ENCODE data around the gene CACNB2. TPM values are rescaled to one million over a fixed set of nuclear protein-coding genes. Genes with fewer than 3 reads are reported as not detected.

The CACNB2 gene
- total RNA-seq, 1 experiment from 2014 or later = 0.07 TPM

DNA sequence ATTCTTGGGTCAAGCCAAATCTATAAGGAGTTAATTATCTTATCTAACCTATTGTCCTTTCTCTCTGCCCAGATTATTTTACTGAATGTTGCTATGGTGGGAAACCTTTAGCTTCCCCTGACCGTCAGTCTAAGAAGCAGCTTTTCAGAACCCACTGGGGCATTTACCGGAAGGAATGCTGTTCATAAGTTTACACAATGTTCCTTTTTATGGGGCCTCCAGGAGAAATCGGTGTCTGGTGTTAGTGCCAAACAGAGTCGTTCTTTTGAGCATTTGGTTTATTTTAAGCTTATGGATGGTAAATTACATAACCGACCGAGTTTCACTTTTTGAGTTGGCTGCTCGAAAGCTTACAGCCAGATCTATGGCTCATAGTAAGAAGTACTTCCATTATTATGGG is 111.9 kb downstream of the CACNB2 start:
- Histone ChIP-seq H3K4me3 (ENCODE audit: low read length) (no peak overlapping the region), H3K4me2 (ENCODE audit: low read length) (no peak overlapping the region), H3K27me3 (ENCODE audit: low read length) (0 out of 2 replicates have a peak, but pooled peaks cover 14% of the 10 kb centered on the region), H2AFZ (ENCODE audit: low read length) (no peak overlapping the region), H4K20me1 (ENCODE audit: low read length) (no peaks in the 10 kb centered on the region), H3K79me2 (ENCODE audit: low read length) (no peaks in the 10 kb centered on the region), H3K36me3 (ENCODE audit: low read depth, low read length) (no peaks in the 10 kb centered on the region), H3K9ac (ENCODE audit: low read length) (no peak overlapping the region), H3F3A (ENCODE audit: low read length, unreplicated experiment) (no peaks in the 10 kb centered on the region), H3K4me1 (ENCODE audit: insufficient read depth, low read length) (no peaks in the 10 kb centered on the region), H3K27ac (ENCODE audit: low read length) (no peak overlapping the region), H3K9me2 (replicated peaks; ENCODE audit: low read length) (no peaks in the 10 kb centered on the region), H3K9me3 (ENCODE audit: low read length) (no peaks in the 10 kb centered on the region)
- TF ChIP-seq EZH2phosphoT487 (IDR thresholded peaks at IDR 0.05; ENCODE audit: borderline replicate concordance, low read length) (no peak), EZH2 (IDR thresholded peaks at IDR 0.05; ENCODE audit: low read length, unreplicated experiment) (no peak), CTCF (conservative IDR thresholded peaks at IDR 0.05; ENCODE audit: low read depth, low read length) (no peak)
- no TSS peak for BruUV-seq (replicated peaks)
- ATAC-seq (no peak), DNase-seq (no peak)
- POLR2A ChIA-PET (ENCODE audit: unreplicated experiment) = no interaction called here
- intact Hi-C loops (cut with micrococcal nuclease) = no loop called here
- CTCF ChIA-PET = no interaction called here

DNA sequence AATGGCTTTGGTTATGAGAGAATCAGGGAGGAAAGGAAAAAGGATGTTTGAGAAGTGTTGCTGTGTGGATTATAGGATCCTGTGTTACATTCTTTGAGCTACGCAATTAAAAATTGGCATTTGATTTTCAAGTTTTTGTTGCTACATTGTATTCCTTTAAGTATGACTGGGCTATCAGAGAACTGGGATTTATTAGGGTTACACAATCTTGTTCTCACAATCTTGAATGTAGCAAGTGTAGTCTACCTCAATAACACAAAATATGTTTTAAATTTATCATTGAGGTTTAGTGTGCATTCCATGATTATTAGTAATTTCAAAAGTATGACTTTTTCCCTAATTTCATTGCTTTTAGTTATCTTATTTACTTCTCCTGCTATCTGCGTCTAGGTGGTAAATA is 113.9 kb downstream of the CACNB2 start:
- no peaks in the 10 kb centered on the region for H3K4me1 ChIP-seq (ENCODE audit: insufficient read depth, low read length)
- no peaks in the 10 kb centered on the region for H3K79me2 ChIP-seq (ENCODE audit: low read length)
- ChIA-PET CTCF (no interaction called here), POLR2A (ENCODE audit: unreplicated experiment) (no interaction called here)
- BruUV-seq (replicated peaks) = no TSS peak
- no peak overlapping the region for H2AFZ ChIP-seq (ENCODE audit: low read length)
- ATAC-seq (no peak), DNase-seq (no peak)
- intact Hi-C loops (cut with micrococcal nuclease) = no loop called here
- no peak overlapping the region for H3K4me2 ChIP-seq (ENCODE audit: low read length)
- no peaks in the 10 kb centered on the region for H3K9me2 ChIP-seq (replicated peaks; ENCODE audit: low read length)
- H3K4me3 ChIP-seq (ENCODE audit: low read length) = no peak overlapping the region
- no peaks in the 10 kb centered on the region for H3K36me3 ChIP-seq (ENCODE audit: low read depth, low read length)
- no peak overlapping the region for H3K9ac ChIP-seq (ENCODE audit: low read length)
- 0 out of 2 replicates have a peak, but pooled peaks cover 9% of the 10 kb centered on the region for H3K27me3 ChIP-seq (ENCODE audit: low read length)
- H4K20me1 ChIP-seq (ENCODE audit: low read length) = no peaks in the 10 kb centered on the region
- no peaks in the 10 kb centered on the region for H3K9me3 ChIP-seq (ENCODE audit: low read length)
- no peak overlapping the region for H3K27ac ChIP-seq (ENCODE audit: low read length)
- TF ChIP-seq CTCF (conservative IDR thresholded peaks at IDR 0.05; ENCODE audit: low read depth, low read length) (no peak), EZH2phosphoT487 (IDR thresholded peaks at IDR 0.05; ENCODE audit: borderline replicate concordance, low read length) (no peak), EZH2 (IDR thresholded peaks at IDR 0.05; ENCODE audit: low read length, unreplicated experiment) (no peak)
- H3F3A ChIP-seq (ENCODE audit: low read length, unreplicated experiment) = no peaks in the 10 kb centered on the region

DNA sequence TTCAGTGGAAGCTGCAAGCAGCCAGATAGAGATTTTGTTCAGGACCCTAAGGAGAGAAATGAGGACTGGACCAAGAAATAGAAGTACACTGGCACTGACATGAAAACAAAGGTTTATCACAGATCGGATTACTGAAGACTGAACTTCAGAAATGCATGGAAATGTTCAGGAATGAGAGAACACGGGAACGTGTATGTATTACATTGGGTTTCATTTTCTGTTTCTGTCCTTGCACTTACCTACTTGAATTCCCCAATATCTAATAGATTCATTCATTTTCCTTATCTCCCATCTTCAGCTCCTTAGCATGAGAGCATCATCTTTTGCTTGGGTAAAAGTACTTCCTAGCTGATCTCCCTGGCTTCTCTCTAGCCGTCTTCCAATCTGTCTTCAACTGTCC is 114.5 kb downstream of the CACNB2 start:
- BruUV-seq (replicated peaks) = no TSS peak
- H3K27me3 ChIP-seq (ENCODE audit: low read length) = 0 out of 2 replicates have a peak, but pooled peaks cover 9% of the 10 kb centered on the region
- H3K4me1 ChIP-seq (ENCODE audit: insufficient read depth, low read length) = no peaks in the 10 kb centered on the region
- no peak for DNase-seq
- H3K9me2 ChIP-seq (replicated peaks; ENCODE audit: low read length) = no peaks in the 10 kb centered on the region
- H4K20me1 ChIP-seq (ENCODE audit: low read length) = no peaks in the 10 kb centered on the region
- ATAC-seq = no peak
- no peak overlapping the region for H2AFZ ChIP-seq (ENCODE audit: low read length)
- H3K36me3 ChIP-seq (ENCODE audit: low read depth, low read length) = no peaks in the 10 kb centered on the region
- no peak overlapping the region for H3K4me2 ChIP-seq (ENCODE audit: low read length)
- H3K9me3 ChIP-seq (ENCODE audit: low read length) = no peaks in the 10 kb centered on the region
- no peaks in the 10 kb centered on the region for H3F3A ChIP-seq (ENCODE audit: low read length, unreplicated experiment)
- no peak overlapping the region for H3K27ac ChIP-seq (ENCODE audit: low read length)
- no peaks in the 10 kb centered on the region for H3K79me2 ChIP-seq (ENCODE audit: low read length)
- POLR2A ChIA-PET (ENCODE audit: unreplicated experiment) = no interaction called here
- no peak overlapping the region for H3K9ac ChIP-seq (ENCODE audit: low read length)
- intact Hi-C loops (cut with micrococcal nuclease) = no loop called here
- no peak for TF ChIP-seq EZH2phosphoT487 (IDR thresholded peaks at IDR 0.05; ENCODE audit: borderline replicate concordance, low read length)
- TF ChIP-seq EZH2 (IDR thresholded peaks at IDR 0.05; ENCODE audit: low read length, unreplicated experiment) = no peak
- no peak for TF ChIP-seq CTCF (conservative IDR thresholded peaks at IDR 0.05; ENCODE audit: low read depth, low read length)
- CTCF ChIA-PET = no interaction called here
- H3K4me3 ChIP-seq (ENCODE audit: low read length) = no peak overlapping the region
